ENCODE results near the gene NRL.
"Not testable (repeated sequence)": the region's sequence is repeated elsewhere in the genome, so short reads cannot be mapped to it uniquely, and the experiment has no call there.

NRL gene

GRCh38 chr14:24055971-24056799 lies 58.6 kb downstream of the NRL start:
- peaks cover 20% of the 10 kb centered on the region for H3K4me1 ChIP-seq (ENCODE audit: control insufficient read depth, insufficient read depth, low read length)
- H3K9ac ChIP-seq (ENCODE audit: low read length in 2 of 2) = no peak overlapping the region
- no peak overlapping the region for H3K4me3 ChIP-seq (ENCODE audit: low read length in 2 of 2)
- H3K27me3 ChIP-seq (ENCODE audit: control insufficient read depth in 1 of 2, insufficient read depth in 2 of 2, low read length in 2 of 2) = peaks cover 4 to 13% of the 10 kb centered on the region in 2 donors
- H3K9me3 ChIP-seq (ENCODE audit: control insufficient read depth in 2 of 2, low read length in 2 of 2) = no peaks in the 10 kb centered on the region
- no peaks in the 10 kb centered on the region for H3K36me3 ChIP-seq (ENCODE audit: control insufficient read depth in 2 of 2, insufficient read depth in 2 of 2, low read length in 2 of 2)
- no peak overlapping the region for H3K27ac ChIP-seq (ENCODE audit: low read length)

- Histone ChIP-seq H3K9me3 (ENCODE audit: control insufficient read depth in 2 of 2, low read length in 2 of 2) (no peaks in the 10 kb centered on the region), H3K27me3 (ENCODE audit: control insufficient read depth in 1 of 2, insufficient read depth in 2 of 2, low read length in 2 of 2) (peaks cover 4 to 10% of the 10 kb centered on the region in 2 donors), H3K9ac (ENCODE audit: low read length in 2 of 2) (no peak overlapping the region), H3K4me1 (ENCODE audit: control insufficient read depth, insufficient read depth, low read length) (peaks cover 21% of the 10 kb centered on the region), H3K27ac (ENCODE audit: low read length) (no peak overlapping the region), H3K36me3 (ENCODE audit: control insufficient read depth in 2 of 2, insufficient read depth in 2 of 2, low read length in 2 of 2) (no peaks in the 10 kb centered on the region), H3K4me3 (ENCODE audit: low read length in 2 of 2) (no peak overlapping the region)
Observed at GRCh38 chr14:24054646-24055045, 60.1 kb downstream of the NRL start.

GRCh38 chr14:24054324-24054641 lies 60.5 kb downstream of the NRL start:
- H3K27me3 ChIP-seq (ENCODE audit: control insufficient read depth in 1 of 2, insufficient read depth in 2 of 2, low read length in 2 of 2) = peaks cover 4 to 10% of the 10 kb centered on the region in 2 donors
- H3K36me3 ChIP-seq (ENCODE audit: control insufficient read depth in 2 of 2, insufficient read depth in 2 of 2, low read length in 2 of 2) = no peaks in the 10 kb centered on the region
- H3K27ac ChIP-seq (ENCODE audit: low read length) = no peak overlapping the region
- H3K9me3 ChIP-seq (ENCODE audit: control insufficient read depth in 2 of 2, low read length in 2 of 2) = no peaks in the 10 kb centered on the region
- peaks cover 21% of the 10 kb centered on the region for H3K4me1 ChIP-seq (ENCODE audit: control insufficient read depth, insufficient read depth, low read length)
- no peak overlapping the region for H3K9ac ChIP-seq (ENCODE audit: low read length in 2 of 2)
- no peak overlapping the region for H3K4me3 ChIP-seq (ENCODE audit: low read length in 2 of 2)

GRCh38 chr14:24053548-24054323 lies 61.0 kb downstream of the NRL start:
- peaks cover 21% of the 10 kb centered on the region for H3K4me1 ChIP-seq (ENCODE audit: control insufficient read depth, insufficient read depth, low read length)
- H3K27me3 ChIP-seq (ENCODE audit: control insufficient read depth in 1 of 2, insufficient read depth in 2 of 2, low read length in 2 of 2) = peaks cover 4 to 10% of the 10 kb centered on the region in 2 donors
- no peak overlapping the region for H3K27ac ChIP-seq (ENCODE audit: low read length)
- no peaks in the 10 kb centered on the region for H3K36me3 ChIP-seq (ENCODE audit: control insufficient read depth in 2 of 2, insufficient read depth in 2 of 2, low read length in 2 of 2)
- no peak overlapping the region for H3K9ac ChIP-seq (ENCODE audit: low read length in 2 of 2)
- H3K4me3 ChIP-seq (ENCODE audit: low read length in 2 of 2) = no peak overlapping the region
- no peaks in the 10 kb centered on the region for H3K9me3 ChIP-seq (ENCODE audit: control insufficient read depth in 2 of 2, low read length in 2 of 2)

- H3K4me3 ChIP-seq (ENCODE audit: low read length in 2 of 2) = peak overlapping the region; percentile 53 to 77
- no peaks in the 10 kb centered on the region for H3K9me3 ChIP-seq (ENCODE audit: control insufficient read depth in 2 of 2, low read length in 2 of 2)
- no peak overlapping the region for H3K9ac ChIP-seq (ENCODE audit: low read length in 2 of 2)
- H3K36me3 ChIP-seq (ENCODE audit: control insufficient read depth in 2 of 2, insufficient read depth in 2 of 2, low read length in 2 of 2) = no peaks in the 10 kb centered on the region
- H3K27ac ChIP-seq (ENCODE audit: low read length) = no peak overlapping the region
- peaks cover 18% of the 10 kb centered on the region for H3K4me1 ChIP-seq (ENCODE audit: control insufficient read depth, insufficient read depth, low read length)
- peaks cover 4 to 10% of the 10 kb centered on the region in 2 donors for H3K27me3 ChIP-seq (ENCODE audit: control insufficient read depth in 1 of 2, insufficient read depth in 2 of 2, low read length in 2 of 2)
Observed at GRCh38 chr14:24052656-24053547, 61.8 kb downstream of the NRL start.

GRCh38 chr14:24051789-24052655 lies 62.7 kb downstream of the NRL start, which contains the start of gene CARMIL3:
Gene CARMIL3 (plus strand): TSS chr14:24052009. CDS start chr14:24052154, 145 bp downstream.
- peak within 1 kb of the TSS; percentile 66 to 73 for H3K9ac ChIP-seq (ENCODE audit: low read length in 2 of 2)
- peaks cover 4 to 10% of the 10 kb centered on the region in 2 donors for H3K27me3 ChIP-seq (ENCODE audit: control insufficient read depth in 1 of 2, insufficient read depth in 2 of 2, low read length in 2 of 2)
- peaks cover 18% of the 10 kb centered on the region for H3K4me1 ChIP-seq (ENCODE audit: control insufficient read depth, insufficient read depth, low read length)
- H3K9me3 ChIP-seq (ENCODE audit: control insufficient read depth in 2 of 2, low read length in 2 of 2) = no peaks in the 10 kb centered on the region
- H3K36me3 ChIP-seq (ENCODE audit: control insufficient read depth in 2 of 2, insufficient read depth in 2 of 2, low read length in 2 of 2) = no peaks in the 10 kb centered on the region
- no peak within 1 kb of the TSS for H3K27ac ChIP-seq (ENCODE audit: low read length)
- H3K4me3 ChIP-seq (ENCODE audit: low read length in 2 of 2) = peak within 1 kb of the TSS; percentile 54 to 77

- Histone ChIP-seq H3K4me3 (ENCODE audit: low read length in 2 of 2) (peak overlapping the region; percentile 54 to 77), H3K9me3 (ENCODE audit: control insufficient read depth in 2 of 2, low read length in 2 of 2) (no peaks in the 10 kb centered on the region), H3K27ac (ENCODE audit: low read length) (no peak overlapping the region), H3K36me3 (ENCODE audit: control insufficient read depth in 2 of 2, insufficient read depth in 2 of 2, low read length in 2 of 2) (no peaks in the 10 kb centered on the region), H3K4me1 (ENCODE audit: control insufficient read depth, insufficient read depth, low read length) (peaks cover 18% of the 10 kb centered on the region), H3K9ac (ENCODE audit: low read length in 2 of 2) (peak overlapping the region; percentile 66 to 73), H3K27me3 (ENCODE audit: control insufficient read depth in 1 of 2, insufficient read depth in 2 of 2, low read length in 2 of 2) (peaks cover 4 to 10% of the 10 kb centered on the region in 2 donors)
Observed at GRCh38 chr14:24051176-24051788, 63.5 kb downstream of the NRL start.

GRCh38 chr14:24050753-24051152 lies 64.0 kb downstream of the NRL start:
- H3K9ac ChIP-seq (ENCODE audit: low read length in 2 of 2); H3K36me3 ChIP-seq (ENCODE audit: control insufficient read depth in 2 of 2, insufficient read depth in 2 of 2, low read length in 2 of 2); H3K4me3 ChIP-seq (ENCODE audit: low read length in 2 of 2); H3K27ac ChIP-seq (ENCODE audit: low read length); H3K9me3 ChIP-seq (ENCODE audit: control insufficient read depth in 2 of 2, low read length in 2 of 2): not testable (repeated sequence)
- peaks cover 4 to 10% of the 10 kb centered on the region in 2 donors for H3K27me3 ChIP-seq (ENCODE audit: control insufficient read depth in 1 of 2, insufficient read depth in 2 of 2, low read length in 2 of 2)
- peaks cover 18% of the 10 kb centered on the region for H3K4me1 ChIP-seq (ENCODE audit: control insufficient read depth, insufficient read depth, low read length)

GRCh38 chr14:24049002-24049401 lies 65.7 kb downstream of the NRL start:
- H3K9me3 ChIP-seq (ENCODE audit: control insufficient read depth in 2 of 2, low read length in 2 of 2); H3K9ac ChIP-seq (ENCODE audit: low read length in 2 of 2); H3K36me3 ChIP-seq (ENCODE audit: control insufficient read depth in 2 of 2, insufficient read depth in 2 of 2, low read length in 2 of 2); H3K27ac ChIP-seq (ENCODE audit: low read length); H3K4me3 ChIP-seq (ENCODE audit: low read length in 2 of 2); H3K27me3 ChIP-seq (ENCODE audit: control insufficient read depth in 1 of 2, insufficient read depth in 2 of 2, low read length in 2 of 2): not testable (repeated sequence)
- H3K4me1 ChIP-seq (ENCODE audit: control insufficient read depth, insufficient read depth, low read length) = peaks cover 18% of the 10 kb centered on the region
